OCI-LY1 (cell line): Measurements from ENCODE around the gene RALGDS.

Experiments
- H2AFZ ChIP-seq: fragments of 200-600 bp; sonication (generic), shearing (Covaris generic); 2 replicates; pipeline ENCODE4 v1.6.0; 2014; ENCODE audit warnings: antibody characterized with exemption, mild to moderate bottlenecking, low read length
- H3F3A ChIP-seq: fragments of 200-600 bp; sonication (generic), shearing (Covaris generic); 2 replicates; pipeline ENCODE4 v1.6.0; 2014; ENCODE audit warnings: mild to moderate bottlenecking, antibody characterized with exemption, low read length, moderate library complexity; ENCODE audit not compliant: insufficient read depth
- H3K27ac ChIP-seq: fragments of 200-600 bp; sonication (generic); 2 replicates; pipeline ENCODE4 v1.5.1; 2014; ENCODE audit warnings: low read length, mixed run types, mild to moderate bottlenecking, low read depth; ENCODE audit not compliant: poor library complexity, severe bottlenecking
- H3K27me3 ChIP-seq: fragments of 200-600 bp; sonication (generic); 2 replicates; pipeline ENCODE4 v1.6.0; 2014; ENCODE audit warnings: antibody characterized with exemption, mild to moderate bottlenecking, low read length, moderate library complexity; ENCODE audit not compliant: insufficient read depth
- H3K36me3 ChIP-seq: fragments of 200-600 bp; sonication (generic); 2 replicates; pipeline ENCODE4 v1.6.1; 2014; ENCODE audit warnings: mild to moderate bottlenecking, antibody characterized with exemption, low read length, moderate library complexity, mixed read lengths; ENCODE audit not compliant: insufficient read depth
- H3K4me1 ChIP-seq: fragments of 200-600 bp; sonication (generic); 2 replicates; pipeline ENCODE4 v1.5.1; 2014; ENCODE audit warnings: mild to moderate bottlenecking, low read length, moderate library complexity; ENCODE audit not compliant: insufficient read depth, severe bottlenecking
- H3K4me2 ChIP-seq: fragments of 200-600 bp; sonication (generic), shearing (Covaris generic); 2 replicates; pipeline ENCODE4 v1.6.1; 2014; ENCODE audit warnings: low read length
- H3K4me3 ChIP-seq: fragments of 200-600 bp; sonication (generic); 2 replicates; pipeline ENCODE4 v1.5.1; 2014; ENCODE audit warnings: low read length, low read depth, mild to moderate bottlenecking, mixed read lengths; ENCODE audit not compliant: poor library complexity, severe bottlenecking
- H3K79me2 ChIP-seq: fragments of 200-600 bp; shearing (Covaris generic); 2 replicates; pipeline ENCODE4 v1.6.1; 2016; ENCODE audit warnings: mixed run types, low read length, mixed read lengths; ENCODE audit not compliant: insufficient read depth
- H3K9ac ChIP-seq: fragments of 200-600 bp; sonication (generic), shearing (Covaris generic); 2 replicates; pipeline ENCODE4 v1.6.1; 2014; ENCODE audit warnings: mild to moderate bottlenecking, low read length, mixed read lengths
- H3K9me2 ChIP-seq: fragments of 200-600 bp; sonication (generic), shearing (Covaris generic); 2 replicates; pipeline ENCODE4 v1.6.1; 2014; ENCODE audit warnings: low read depth, mild to moderate bottlenecking, low read length, mixed read lengths
- H3K9me3 ChIP-seq: fragments of 200-600 bp; shearing (Covaris generic); 2 replicates; pipeline ENCODE4 v1.6.1; 2014; ENCODE audit warnings: low read length, mixed read lengths
- H4K20me1 ChIP-seq: fragments of 200-600 bp; sonication (generic), shearing (Covaris generic); 2 replicates; pipeline ENCODE4 v1.6.0; 2016; ENCODE audit warnings: mild to moderate bottlenecking, low read length; ENCODE audit not compliant: insufficient read depth
- EZH2 ChIP-seq: fragments of 200-600 bp; sonication (generic), shearing (Covaris generic); IDR thresholded peaks from 2 replicates; pipeline ENCODE4 v1.8.0; 2017; ENCODE audit warnings: borderline replicate concordance, mixed run types, mild to moderate bottlenecking, antibody characterized with exemption, low read length, moderate library complexity, mixed read lengths
- TF ChIP-seq, protein P1 (sequence below): fragments of 200-600 bp; sonication (generic), shearing (Covaris generic); IDR thresholded peaks from 2 replicates; pipeline ENCODE4 v1.5.1; 2017; ENCODE audit warnings: mild to moderate bottlenecking, antibody characterized with exemption, low read length, moderate library complexity, mixed read lengths

RALGDS gene

GRCh38 chr9:133111808-133112662 lies 9.0 kb downstream of the RALGDS start:
- H3K9me2 ChIP-seq: no peaks in the 10 kb centered on the region
- H3K4me2 ChIP-seq: no peak overlapping the region
- H3K36me3 ChIP-seq: peaks cover 7% of the 10 kb centered on the region; the same call in 1 of the 2 replicates
- no peak overlapping the region for H3K27ac ChIP-seq
- no peaks in the 10 kb centered on the region for H4K20me1 ChIP-seq
- H3K4me1 ChIP-seq: no peaks in the 10 kb centered on the region
- H3K79me2 ChIP-seq: no peaks in the 10 kb centered on the region
- H3F3A ChIP-seq: no peaks in the 10 kb centered on the region
- H3K9me3 ChIP-seq: no peaks in the 10 kb centered on the region
- H3K9ac ChIP-seq: no peak overlapping the region
- no peaks in the 10 kb centered on the region for H3K27me3 ChIP-seq
- no peak overlapping the region for H3K4me3 ChIP-seq
- TF ChIP-seq, protein P1, sequence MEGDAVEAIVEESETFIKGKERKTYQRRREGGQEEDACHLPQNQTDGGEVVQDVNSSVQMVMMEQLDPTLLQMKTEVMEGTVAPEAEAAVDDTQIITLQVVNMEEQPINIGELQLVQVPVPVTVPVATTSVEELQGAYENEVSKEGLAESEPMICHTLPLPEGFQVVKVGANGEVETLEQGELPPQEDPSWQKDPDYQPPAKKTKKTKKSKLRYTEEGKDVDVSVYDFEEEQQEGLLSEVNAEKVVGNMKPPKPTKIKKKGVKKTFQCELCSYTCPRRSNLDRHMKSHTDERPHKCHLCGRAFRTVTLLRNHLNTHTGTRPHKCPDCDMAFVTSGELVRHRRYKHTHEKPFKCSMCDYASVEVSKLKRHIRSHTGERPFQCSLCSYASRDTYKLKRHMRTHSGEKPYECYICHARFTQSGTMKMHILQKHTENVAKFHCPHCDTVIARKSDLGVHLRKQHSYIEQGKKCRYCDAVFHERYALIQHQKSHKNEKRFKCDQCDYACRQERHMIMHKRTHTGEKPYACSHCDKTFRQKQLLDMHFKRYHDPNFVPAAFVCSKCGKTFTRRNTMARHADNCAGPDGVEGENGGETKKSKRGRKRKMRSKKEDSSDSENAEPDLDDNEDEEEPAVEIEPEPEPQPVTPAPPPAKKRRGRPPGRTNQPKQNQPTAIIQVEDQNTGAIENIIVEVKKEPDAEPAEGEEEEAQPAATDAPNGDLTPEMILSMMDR: no peak
- no peak for TF ChIP-seq EZH2
- H2AFZ ChIP-seq: no peak overlapping the region

GRCh38 chr9:133109931-133110650 lies 10.9 kb downstream of the RALGDS start:
- H3K9me2 ChIP-seq: no peaks in the 10 kb centered on the region
- no peak overlapping the region for H3K4me2 ChIP-seq
- no peak overlapping the region for H3K27ac ChIP-seq
- H3K36me3 ChIP-seq: peaks cover 7% of the 10 kb centered on the region; the same call in 1 of the 2 replicates
- H3K9me3 ChIP-seq: no peaks in the 10 kb centered on the region
- no peak overlapping the region for H3K9ac ChIP-seq
- TF ChIP-seq, protein P1: no peak
- no peak for TF ChIP-seq EZH2
- no peak overlapping the region for H3K4me3 ChIP-seq
- no peak overlapping the region for H2AFZ ChIP-seq
- H3K4me1 ChIP-seq: no peaks in the 10 kb centered on the region
- H3F3A ChIP-seq: no peaks in the 10 kb centered on the region
- H3K79me2 ChIP-seq: no peaks in the 10 kb centered on the region
- H4K20me1 ChIP-seq: no peaks in the 10 kb centered on the region
- H3K27me3 ChIP-seq: no peaks in the 10 kb centered on the region

GRCh38 chr9:133108794-133109641 lies 12.0 kb downstream of the RALGDS start:
- Histone ChIP-seq H3K9me2 (no peaks in the 10 kb centered on the region), H3F3A (no peaks in the 10 kb centered on the region), H4K20me1 (no peaks in the 10 kb centered on the region), H3K4me1 (no peaks in the 10 kb centered on the region), H3K9ac (no peak overlapping the region), H3K4me2 (no peak overlapping the region), H3K79me2 (no peaks in the 10 kb centered on the region), H3K36me3 (peaks cover 7% of the 10 kb centered on the region; the same call in 1 of the 2 replicates), H3K9me3 (no peaks in the 10 kb centered on the region), H2AFZ (no peak overlapping the region), H3K4me3 (no peak overlapping the region), H3K27ac (no peak overlapping the region), H3K27me3 (no peaks in the 10 kb centered on the region)
- TF ChIP-seq, protein P1: no peak
- no peak for TF ChIP-seq EZH2
